Measurements from ENCODE around the gene ZNF512.

Gene ZNF512

GRCh38 chr2:27667446-27667845 is 84.6 kb downstream of the ZNF512 start:
- DNase-seq (ENCODE audit: insufficient read length, low spot score): no peak
- FAIRE-seq: no peak

GRCh38 chr2:27671235-27671634 is 88.4 kb downstream of the ZNF512 start:
- DNase-seq (ENCODE audit: insufficient read length, low spot score) (no peak), FAIRE-seq (no peak)
